GM12892 (cell line): ENCODE data around the gene COL15A1.

Experiments
- DNase-seq: peaks from one replicate; pipeline ENCODE4 v3.0.0; 2011; ENCODE audit not compliant: insufficient read length
- FAIRE-seq: peaks from 2 replicates; lab custom pipeline; 2011; peaks lifted over from hg19 to GRCh38; lab: Jason Lieb, UNC
- POLR2A ChIP-seq: IDR thresholded peaks from 2 replicates; pipeline ENCODE4 v1.6.1; 2011; ENCODE audit warnings: low read depth, low read length, control low read depth
- POLR2AphosphoS5 ChIP-seq: IDR thresholded peaks from 2 replicates; pipeline ENCODE4 v1.6.1; 2011; ENCODE audit warnings: low read depth, low read length, control low read depth
- TAF1 ChIP-seq: IDR thresholded peaks from 2 replicates; pipeline ENCODE4 v1.6.1; 2011; ENCODE audit warnings: low read depth, mild to moderate bottlenecking, control low read depth, low read length, borderline replicate concordance

COL15A1 gene

GRCh38 chr9:98933185-98933584 lies 10.5 kb upstream of the COL15A1 start:
- TF ChIP-seq POLR2AphosphoS5 (no peak), TAF1 (no peak), POLR2A (no peak)
- DNase-seq (no peak), FAIRE-seq (no peak)

GRCh38 chr9:98933890-98934289 lies 9.8 kb upstream of the COL15A1 start:
- TF ChIP-seq POLR2AphosphoS5: no peak
- TF ChIP-seq TAF1: no peak
- no peak for TF ChIP-seq POLR2A
- FAIRE-seq (no peak), DNase-seq (no peak)

- TF ChIP-seq TAF1: no peak
- no peak for TF ChIP-seq POLR2A
- no peak for TF ChIP-seq POLR2AphosphoS5
- DNase-seq: no peak
- FAIRE-seq: no peak
These were observed 8.6 kb upstream of the COL15A1 start for GRCh38 chr9:98935071-98935505.

GRCh38 chr9:98940276-98940675 lies 3.4 kb upstream of the COL15A1 start:
- TF ChIP-seq TAF1 (no peak), POLR2AphosphoS5 (no peak), POLR2A (no peak)
- FAIRE-seq: no peak
- DNase-seq: no peak

GRCh38 chr9:98941946-98942523 lies 1.7 kb upstream of the COL15A1 start:
- TF ChIP-seq POLR2AphosphoS5 (no peak), TAF1 (no peak), POLR2A (no peak)
- DNase-seq (no peak), FAIRE-seq (no peak)

GRCh38 chr9:98942906-98943681 lies 613 bp upstream of the COL15A1 start:
- no peak for TF ChIP-seq POLR2AphosphoS5
- no peak for FAIRE-seq
- DNase-seq: no peak

GRCh38 chr9:98944057-98944733 lies 488 bp downstream of the COL15A1 start:
- no peak for TF ChIP-seq POLR2A
- TF ChIP-seq POLR2AphosphoS5: no peak
- no peak for TF ChIP-seq TAF1
- FAIRE-seq: no peak

GRCh38 chr9:98944734-98945074 lies 997 bp downstream of the COL15A1 start:
- DNase-seq (no peak), FAIRE-seq (no peak)
- TF ChIP-seq TAF1 (no peak), POLR2A (no peak), POLR2AphosphoS5 (no peak)

More at GRCh38 chr9:98944057-98944733, 488 bp downstream of the COL15A1 start:
- no peak for DNase-seq

GRCh38 chr9:98949565-98949964 lies 5.9 kb downstream of the COL15A1 start:
- FAIRE-seq (no peak), DNase-seq (no peak)
- TF ChIP-seq TAF1 (no peak), POLR2A (no peak), POLR2AphosphoS5 (no peak)

- DNase-seq (no peak), FAIRE-seq (no peak)
- TF ChIP-seq POLR2AphosphoS5 (no peak), TAF1 (no peak), POLR2A (no peak)
These were observed 6.6 kb downstream of the COL15A1 start for GRCh38 chr9:98950262-98950661.

GRCh38 chr9:98951967-98952366 lies 8.3 kb downstream of the COL15A1 start:
- no peak for TF ChIP-seq TAF1
- DNase-seq: no peak
- no peak for FAIRE-seq

- FAIRE-seq (no peak), DNase-seq (no peak)
- TF ChIP-seq TAF1: no peak
- no peak for TF ChIP-seq POLR2AphosphoS5
- no peak for TF ChIP-seq POLR2A
These were observed 10.0 kb downstream of the COL15A1 start for GRCh38 chr9:98953581-98954243.

- DNase-seq (no peak), FAIRE-seq (no peak)
- TF ChIP-seq POLR2A (no peak), POLR2AphosphoS5 (no peak), TAF1 (no peak)
These were observed 10.5 kb downstream of the COL15A1 start for GRCh38 chr9:98954244-98954610.
